Gastroesophageal sphincter (tissue), 3 donors: Measurements from ENCODE around the gene PTPN3.

Source experiments
- EP300 ChIP-seq: sonication (generic); formaldehyde crosslinking; IDR thresholded peaks from one replicate; pipeline ENCODE4 v1.6.1; 2017; ENCODE audit warnings: antibody characterized with exemption, mild to moderate bottlenecking
- POLR2A ChIP-seq, 2 donors: fragments of 450-650 bp; IDR thresholded peaks; one replicate each; pipeline ENCODE4 v1.6.1; 2017; ENCODE audit warnings: antibody characterized with exemption in 2 of 2, mild to moderate bottlenecking in 2 of 2, moderate library complexity in 1 of 2
- POLR2AphosphoS5 ChIP-seq: sonication (generic); formaldehyde crosslinking; IDR thresholded peaks from one replicate; pipeline ENCODE4 v1.6.1; 2017; ENCODE audit warnings: antibody characterized with exemption
- TF ChIP-seq, protein P1 (sequence below), 4 experiments: fragments of 200-600 bp in 2 of 4; fragments of 450-650 bp in 2 of 4; sonication (generic) in 1 of 4; IDR thresholded peaks; one replicate each; pipeline ENCODE4 v1.5.1; 2017 to 2019; ENCODE audit warnings: antibody characterized with exemption in 4 of 4, mild to moderate bottlenecking in 2 of 4, moderate library complexity in 2 of 4

DNA sequence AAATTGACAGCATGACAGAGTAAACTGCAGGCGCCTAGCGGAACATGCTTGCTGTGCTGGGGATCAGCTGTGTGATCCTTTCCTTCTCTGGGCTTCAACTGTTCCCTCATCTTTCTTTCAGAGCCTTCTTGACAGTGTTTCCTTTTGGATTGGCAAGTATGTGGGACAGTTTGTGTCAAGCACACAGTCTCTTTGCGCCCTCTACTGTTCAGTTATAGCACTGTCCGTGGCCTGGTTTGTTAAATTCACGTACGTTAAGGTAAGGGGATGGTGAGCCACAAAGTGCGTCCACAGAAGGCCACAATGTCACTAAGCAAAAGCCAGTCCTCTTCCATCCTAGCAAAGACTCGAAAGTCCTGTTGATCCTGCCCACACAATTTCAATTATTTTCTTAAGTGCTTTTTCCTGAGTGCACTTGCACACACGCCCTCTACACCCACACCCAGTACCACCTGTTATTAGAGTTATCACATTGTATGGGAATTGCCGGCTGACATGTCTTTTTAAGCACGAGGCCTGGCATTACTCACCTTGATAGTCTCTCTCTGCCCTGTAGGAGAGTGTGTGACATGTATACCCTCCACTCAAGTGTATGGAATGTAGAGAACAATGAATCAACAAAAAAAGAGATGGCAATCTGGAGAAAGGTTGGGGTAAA, 22.5 kb upstream of the PTPN3 start:
- TF ChIP-seq, protein P1, sequence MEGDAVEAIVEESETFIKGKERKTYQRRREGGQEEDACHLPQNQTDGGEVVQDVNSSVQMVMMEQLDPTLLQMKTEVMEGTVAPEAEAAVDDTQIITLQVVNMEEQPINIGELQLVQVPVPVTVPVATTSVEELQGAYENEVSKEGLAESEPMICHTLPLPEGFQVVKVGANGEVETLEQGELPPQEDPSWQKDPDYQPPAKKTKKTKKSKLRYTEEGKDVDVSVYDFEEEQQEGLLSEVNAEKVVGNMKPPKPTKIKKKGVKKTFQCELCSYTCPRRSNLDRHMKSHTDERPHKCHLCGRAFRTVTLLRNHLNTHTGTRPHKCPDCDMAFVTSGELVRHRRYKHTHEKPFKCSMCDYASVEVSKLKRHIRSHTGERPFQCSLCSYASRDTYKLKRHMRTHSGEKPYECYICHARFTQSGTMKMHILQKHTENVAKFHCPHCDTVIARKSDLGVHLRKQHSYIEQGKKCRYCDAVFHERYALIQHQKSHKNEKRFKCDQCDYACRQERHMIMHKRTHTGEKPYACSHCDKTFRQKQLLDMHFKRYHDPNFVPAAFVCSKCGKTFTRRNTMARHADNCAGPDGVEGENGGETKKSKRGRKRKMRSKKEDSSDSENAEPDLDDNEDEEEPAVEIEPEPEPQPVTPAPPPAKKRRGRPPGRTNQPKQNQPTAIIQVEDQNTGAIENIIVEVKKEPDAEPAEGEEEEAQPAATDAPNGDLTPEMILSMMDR (IDR thresholded peaks at IDR 0.05): peak; percentile 47 to 82 (median 75)
- TF ChIP-seq POLR2A (IDR thresholded peaks at IDR 0.05): no peak
- no peak for TF ChIP-seq POLR2AphosphoS5
- TF ChIP-seq EP300: no peak
